Thyroid gland (tissue), 4 donors: ENCODE measurements around the gene NCK1. TPM values are rescaled to one million over a fixed set of nuclear protein-coding genes. Genes with fewer than 3 reads are reported as not detected.
A peak's percentile ranks its signal among the peaks of the same experiment; 100 is the strongest.

Experiments used
- DNase-seq, 2 donors: peaks; one replicate each; pipeline ENCODE4 v3.0.0-alpha.2; 2019
- H3K27ac ChIP-seq, 3 donors: fragments of 200-600 bp; sonication (generic); 1 replicate in 2 of 3; 2 replicates in 1 of 3; pipeline ENCODE4 v1.5.1; 2016 to 2019; ENCODE audit warnings: mild to moderate bottlenecking in 1 of 3, moderate library complexity in 1 of 3
- H3K27me3 ChIP-seq: fragments of 200-600 bp; sonication (generic); one replicate; pipeline ENCODE4 v1.5.1; 2019
- H3K36me3 ChIP-seq, 2 donors: fragments of 200-600 bp; sonication (generic); one replicate each; pipeline ENCODE4 v1.5.1; 2016 to 2019
- H3K4me1 ChIP-seq, 2 donors: fragments of 200-600 bp; sonication (generic); one replicate each; pipeline ENCODE4 v1.5.1; 2017 to 2019
- H3K4me3 ChIP-seq, 3 donors: fragments of 200-600 bp; sonication (generic); replicated peaks in 1 of 3; 1 replicate in 2 of 3; 2 replicates in 1 of 3; pipeline ENCODE4 v1.5.1; 2016; ENCODE audit warnings: mild to moderate bottlenecking in 1 of 3
- H3K9me3 ChIP-seq: fragments of 200-600 bp; sonication (generic); one replicate; pipeline ENCODE4 v1.5.1; 2017
- CTCF ChIP-seq, 6 experiments: fragments of 200-600 bp in 3 of 6; fragments of 450-650 bp in 3 of 6; sonication (generic) in 3 of 6; IDR thresholded peaks; one replicate each; pipeline ENCODE4 v1.5.1; 2016 to 2019; ENCODE audit warnings: antibody characterized with exemption in 6 of 6, mild to moderate bottlenecking in 2 of 6, inconsistent platforms in 1 of 6, moderate library complexity in 1 of 6
- POLR2A ChIP-seq, 2 donors: fragments of 450-650 bp; IDR thresholded peaks; one replicate each; pipeline ENCODE4 v1.6.1; 2017; ENCODE audit warnings: antibody characterized with exemption in 2 of 2, mild to moderate bottlenecking in 2 of 2, moderate library complexity in 1 of 2
- WGBS, 2 donors: methylation state at CpG; one replicate each; pipeline ENCODE4 v1.1.5; 2017; 5-methylcytosine and 5-hydroxymethylcytosine counted together
- intact Hi-C: fragments of 100-400 bp; cut with DNase I; formaldehyde crosslinking; loops from one replicate; pipeline ENCODE4 v1.15.1; 2023
- total RNA-seq, 4 donors: library from RNA; depleted of rRNA; stranded (reverse); fragments of >200 nt; gene quantifications; one replicate each; pipeline ENCODE4 v1.2.3, GENCODE V29; 2016

The NCK1 gene
- total RNA-seq, 4 donors from 2014 or later, result 46.1 to 64.4 (median 47.0) TPM

GRCh38 chr3:136840252-136840651 is 21.8 kb upstream of the NCK1 start:
- peak overlapping the region in 2 of 3 donors; percentile 69 to 73 for H3K27ac ChIP-seq
- peaks cover 18 to 28% of the 10 kb centered on the region in 2 donors for H3K4me1 ChIP-seq
- TF ChIP-seq CTCF (IDR thresholded peaks at IDR 0.05), result no peak
- TF ChIP-seq POLR2A (IDR thresholded peaks at IDR 0.05), result no peak

GRCh38 chr3:136842294-136842693 is 19.7 kb upstream of the NCK1 start:
- Histone ChIP-seq H3K4me3 (no peak overlapping the region), H3K9me3 (no peaks in the 10 kb centered on the region), H3K4me1 (peaks cover 12 to 23% of the 10 kb centered on the region in 2 donors), H3K27me3 (no peaks in the 10 kb centered on the region), H3K36me3 (no peaks in the 10 kb centered on the region), H3K27ac (no peak overlapping the region)
- intact Hi-C loops, result no loop called here
- DNase-seq, result no peak
- TF ChIP-seq POLR2A (IDR thresholded peaks at IDR 0.05) (no peak), CTCF (IDR thresholded peaks at IDR 0.05) (no peak)
- WGBS, 2 donors, result 96% methylated on average over 1 of the region's 1 CpG

More at GRCh38 chr3:136840252-136840651, 21.8 kb upstream of the NCK1 start:
- no peak for DNase-seq
- Histone ChIP-seq H3K27me3 (no peaks in the 10 kb centered on the region), H3K4me3 (no peak overlapping the region), H3K9me3 (no peaks in the 10 kb centered on the region), H3K36me3 (no peaks in the 10 kb centered on the region)
- 89 to 90% methylated on average over 2 of the region's 2 CpGs for WGBS, 2 donors
- intact Hi-C loops, result no loop called here

GRCh38 chr3:136844724-136845123 is 17.3 kb upstream of the NCK1 start:
- intact Hi-C loops, result no loop called here
- 95 to 96% methylated on average over 1 of the region's 1 CpG for WGBS, 2 donors
- no peak for TF ChIP-seq CTCF (IDR thresholded peaks at IDR 0.05)
- TF ChIP-seq POLR2A (IDR thresholded peaks at IDR 0.05), result no peak

GRCh38 chr3:136852180-136852579 is 9.8 kb upstream of the NCK1 start:
- Histone ChIP-seq H3K27me3 (no peaks in the 10 kb centered on the region), H3K36me3 (no peaks in the 10 kb centered on the region), H3K4me1 (no peaks in the 10 kb centered on the region), H3K4me3 (no peak overlapping the region), H3K27ac (no peak overlapping the region), H3K9me3 (no peaks in the 10 kb centered on the region)
- intact Hi-C loops, result no loop called here
- no peak for TF ChIP-seq POLR2A (IDR thresholded peaks at IDR 0.05)
- no peak for TF ChIP-seq CTCF (IDR thresholded peaks at IDR 0.05)
- 70 to 72% methylated on average over 4 of the region's 4 CpGs for WGBS, 2 donors
- DNase-seq, result no peak

More at GRCh38 chr3:136844724-136845123, 17.3 kb upstream of the NCK1 start:
- H3K36me3 ChIP-seq, result no peaks in the 10 kb centered on the region
- no peak overlapping the region for H3K27ac ChIP-seq
- peaks cover 2 to 4% of the 10 kb centered on the region in 2 donors for H3K4me1 ChIP-seq
- no peaks in the 10 kb centered on the region for H3K9me3 ChIP-seq
- no peak for DNase-seq
- H3K27me3 ChIP-seq, result no peaks in the 10 kb centered on the region
- H3K4me3 ChIP-seq, result no peak overlapping the region

GRCh38 chr3:136856665-136857064 is 5.3 kb upstream of the NCK1 start:
- Histone ChIP-seq H3K4me3 (no peak overlapping the region), H3K27ac (no peak overlapping the region), H3K27me3 (no peaks in the 10 kb centered on the region), H3K9me3 (no peaks in the 10 kb centered on the region), H3K36me3 (no peaks in the 10 kb centered on the region), H3K4me1 (peaks cover 6 to 10% of the 10 kb centered on the region in 2 donors)
- TF ChIP-seq POLR2A (IDR thresholded peaks at IDR 0.05) (no peak), CTCF (IDR thresholded peaks at IDR 0.05) (no peak)
- DNase-seq, result no peak
- intact Hi-C loops, result no loop called here
